Trophoblast cell (in vitro differentiated cells and primary cell): ENCODE results near the gene RPRD1B.

Source experiments
- DNase-seq, 2 donors: peaks; one replicate each; pipeline ENCODE4 v3.0.0-alpha.2; 2016
- H2AFZ ChIP-seq: 2 replicates; pipeline ENCODE4 v1.6.1; 2013; ENCODE audit warnings: low read length, moderate library complexity, mild to moderate bottlenecking; ENCODE audit not compliant: insufficient read depth, poor library complexity
- H2AK5ac ChIP-seq: 2 replicates; pipeline ENCODE4 v1.6.1; 2013; ENCODE audit warnings: mild to moderate bottlenecking, low read length
- H2BK120ac ChIP-seq: 2 replicates; pipeline ENCODE4 v1.6.1; 2013; ENCODE audit warnings: low read length, mild to moderate bottlenecking, moderate library complexity; ENCODE audit not compliant: insufficient read depth, poor library complexity
- H2BK12ac ChIP-seq: 2 replicates; pipeline ENCODE4 v1.6.1; 2013; ENCODE audit warnings: mild to moderate bottlenecking, low read length, moderate library complexity
- H2BK5ac ChIP-seq: 2 replicates; pipeline ENCODE4 v1.6.1; 2013; ENCODE audit warnings: low read length, low read depth, moderate library complexity, mild to moderate bottlenecking; ENCODE audit not compliant: poor library complexity
- H3K14ac ChIP-seq: 2 replicates; pipeline ENCODE4 v1.6.1; 2013; ENCODE audit warnings: mild to moderate bottlenecking, low read length
- H3K18ac ChIP-seq: 2 replicates; pipeline ENCODE4 v1.6.1; 2013; ENCODE audit warnings: mild to moderate bottlenecking, low read length
- H3K23ac ChIP-seq: 2 replicates; pipeline ENCODE4 v1.6.1; 2013; ENCODE audit warnings: low read length
- H3K27ac ChIP-seq: 2 replicates; pipeline ENCODE4 v1.5.1; 2013; ENCODE audit warnings: low read depth, mild to moderate bottlenecking, inconsistent platforms, low read length, moderate library complexity
- H3K27me3 ChIP-seq: 2 replicates; pipeline ENCODE4 v1.6.1; 2013; ENCODE audit warnings: inconsistent platforms, mild to moderate bottlenecking, low read length, moderate library complexity; ENCODE audit not compliant: insufficient read depth
- H3K36me3 ChIP-seq, 2 experiments: 1 replicate in 1 of 2; 2 replicates in 1 of 2; pipeline ENCODE4 v1.6.1; 2013; ENCODE audit warnings: low read length in 2 of 2, mild to moderate bottlenecking in 2 of 2, moderate library complexity in 1 of 2; ENCODE audit not compliant: insufficient read depth in 2 of 2, control insufficient read depth in 1 of 2
- H3K4ac ChIP-seq: 2 replicates; pipeline ENCODE4 v1.6.1; 2013; ENCODE audit warnings: low read depth, mild to moderate bottlenecking, low read length, moderate library complexity
- H3K4me1 ChIP-seq, 2 experiments: 1 replicate in 1 of 2; 2 replicates in 1 of 2; pipeline ENCODE4 v1.6.1; 2013; ENCODE audit warnings: low read length in 2 of 2, mild to moderate bottlenecking in 2 of 2, moderate library complexity in 1 of 2; ENCODE audit not compliant: insufficient read depth in 2 of 2, control insufficient read depth in 1 of 2
- H3K4me2 ChIP-seq: 2 replicates; pipeline ENCODE4 v1.6.1; 2013; ENCODE audit warnings: inconsistent platforms, mild to moderate bottlenecking, low read length, moderate library complexity
- H3K4me3 ChIP-seq: 2 replicates; pipeline ENCODE4 v1.5.1; 2013; ENCODE audit warnings: mild to moderate bottlenecking, low read depth, low read length, inconsistent platforms
- H3K79me1 ChIP-seq: one replicate; pipeline ENCODE4 v1.6.1; 2013; ENCODE audit warnings: low read length
- H3K79me2 ChIP-seq: 2 replicates; pipeline ENCODE4 v1.6.1; 2013; ENCODE audit warnings: low read length, mild to moderate bottlenecking; ENCODE audit not compliant: control insufficient read depth, insufficient read depth, poor library complexity
- H3K9ac ChIP-seq: 2 replicates; pipeline ENCODE4 v1.6.1; 2013; ENCODE audit warnings: mild to moderate bottlenecking, low read length
- H3K9me3 ChIP-seq: 2 replicates; pipeline ENCODE4 v1.6.1; 2013; ENCODE audit warnings: low read depth, mild to moderate bottlenecking, control low read depth, inconsistent platforms, low read length; ENCODE audit not compliant: insufficient read depth
- H4K12ac ChIP-seq: 2 replicates; pipeline ENCODE4 v1.6.1; 2013; ENCODE audit warnings: low read depth, mild to moderate bottlenecking, low read length, moderate library complexity
- H4K8ac ChIP-seq: 2 replicates; pipeline ENCODE4 v1.6.1; 2013; ENCODE audit warnings: low read depth, mild to moderate bottlenecking, low read length, moderate library complexity
- H4K91ac ChIP-seq: one replicate; pipeline ENCODE4 v1.6.1; 2013; ENCODE audit warnings: low read depth, mild to moderate bottlenecking, low read length, moderate library complexity
- WGBS: extraction: QIAGEN DNeasy Blood & Tissue Kit; methylation state at CpG from one replicate; pipeline ENCODE4 v1.1.7; 2013; ENCODE audit warnings: missing lambda C conversion rate; ENCODE audit not compliant: insufficient read length, insufficient coverage; ENCODE audit errors: extremely low coverage; 5-methylcytosine and 5-hydroxymethylcytosine counted together

Gene RPRD1B

DNA sequence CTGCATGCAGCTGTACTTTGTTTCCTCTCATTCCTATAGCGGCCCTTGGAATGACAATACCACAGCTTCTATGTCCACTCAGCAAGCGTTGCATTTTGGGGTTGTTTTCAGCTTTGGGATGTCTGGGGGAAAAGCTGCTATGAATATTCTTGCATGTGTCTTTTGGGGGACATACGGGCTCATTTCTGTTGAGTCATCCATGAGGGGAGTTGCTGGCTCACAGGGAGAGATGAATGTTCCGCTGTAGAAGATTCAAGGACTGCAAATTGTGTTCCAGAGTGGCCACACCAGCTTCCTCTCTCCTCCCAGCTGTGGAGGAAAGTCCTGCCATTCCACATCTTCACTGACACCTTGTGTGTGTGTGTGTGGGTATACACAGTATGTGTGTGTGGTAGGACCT is 88.2 kb downstream of the RPRD1B start:
- Histone ChIP-seq H3K9me3 (no peaks in the 10 kb centered on the region), H3K27ac (peak overlapping the region; percentile 18), H2BK12ac (peak overlapping the region; percentile 60), H2AFZ (no peak overlapping the region), H3K4ac (no peak overlapping the region), H2BK5ac (no peak overlapping the region), H4K12ac (no peak overlapping the region), H3K4me2 (no peak overlapping the region), H2AK5ac (no peak overlapping the region), H3K4me3 (no peak overlapping the region), H3K23ac (no peak overlapping the region), H3K27me3 (no peaks in the 10 kb centered on the region), H4K91ac (peak overlapping the region; percentile 49), H3K9ac (peak overlapping the region; percentile 36), H2BK120ac (peak overlapping the region; percentile 3), H3K36me3 (no peaks in the 10 kb centered on the region), H3K79me2 (peaks cover 5% of the 10 kb centered on the region), H3K4me1 (peaks cover 10 to 19% of the 10 kb centered on the region in 2 experiments), H3K79me1 (peaks cover 49% of the 10 kb centered on the region), H4K8ac (no peak overlapping the region), H3K18ac (no peak overlapping the region), H3K14ac (no peak overlapping the region)
- DNase-seq: no peak
- WGBS: no CpG with 5 or more reads among the region's 4 CpGs

DNA sequence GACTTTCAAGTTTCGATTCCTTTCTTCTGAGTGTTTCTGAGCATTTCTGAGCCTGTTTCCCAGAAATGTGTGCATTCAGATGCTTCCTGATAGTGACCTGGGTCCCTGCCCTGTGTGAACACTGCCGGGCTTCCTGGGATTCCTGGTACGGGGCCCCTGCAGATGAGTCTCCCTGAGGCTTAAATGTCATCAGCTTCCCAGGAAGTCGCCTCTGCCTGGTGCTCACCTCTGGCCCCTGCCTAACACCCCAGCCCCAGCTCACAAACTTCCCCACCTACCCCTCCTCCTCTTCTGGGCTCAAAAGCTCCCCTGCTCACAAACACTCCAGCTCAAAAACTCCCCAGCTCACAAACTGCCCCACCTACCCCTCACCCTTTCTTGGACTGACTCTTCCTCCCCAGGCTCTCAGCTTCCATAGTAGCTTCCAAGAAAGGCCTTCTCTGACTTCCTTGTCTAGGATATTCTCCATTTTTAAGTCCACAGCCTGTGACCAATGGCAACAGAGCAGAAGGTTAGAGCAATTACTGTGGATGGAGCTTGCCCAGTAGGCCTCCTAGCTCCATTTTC is 89.6 kb downstream of the RPRD1B start:
- Histone ChIP-seq H3K9ac (no peak overlapping the region), H2BK120ac (peak overlapping the region; percentile 67), H3K14ac (peak overlapping the region; percentile 80), H3K4me1 (peaks cover 16 to 26% of the 10 kb centered on the region in 2 experiments), H3K36me3 (no peaks in the 10 kb centered on the region), H2AFZ (peak overlapping the region; percentile 1), H3K23ac (no peak overlapping the region), H4K91ac (peak overlapping the region; percentile 64), H3K79me2 (peaks cover 5% of the 10 kb centered on the region), H2AK5ac (no peak overlapping the region), H4K12ac (peak overlapping the region; percentile 5), H2BK12ac (peak overlapping the region; percentile 69), H3K27me3 (no peaks in the 10 kb centered on the region), H3K4me2 (peak overlapping the region; percentile 37), H2BK5ac (peak overlapping the region; percentile 84), H3K9me3 (no peaks in the 10 kb centered on the region), H3K79me1 (peaks cover 51% of the 10 kb centered on the region), H4K8ac (peak overlapping the region; percentile 51), H3K4ac (peak overlapping the region; percentile 29), H3K4me3 (no peak overlapping the region), H3K18ac (peak overlapping the region; percentile 19), H3K27ac (peak overlapping the region; percentile 95)
- DNase-seq: peak; percentile 95 to 98
- no CpG with 5 or more reads among the region's 4 CpGs for WGBS

DNA sequence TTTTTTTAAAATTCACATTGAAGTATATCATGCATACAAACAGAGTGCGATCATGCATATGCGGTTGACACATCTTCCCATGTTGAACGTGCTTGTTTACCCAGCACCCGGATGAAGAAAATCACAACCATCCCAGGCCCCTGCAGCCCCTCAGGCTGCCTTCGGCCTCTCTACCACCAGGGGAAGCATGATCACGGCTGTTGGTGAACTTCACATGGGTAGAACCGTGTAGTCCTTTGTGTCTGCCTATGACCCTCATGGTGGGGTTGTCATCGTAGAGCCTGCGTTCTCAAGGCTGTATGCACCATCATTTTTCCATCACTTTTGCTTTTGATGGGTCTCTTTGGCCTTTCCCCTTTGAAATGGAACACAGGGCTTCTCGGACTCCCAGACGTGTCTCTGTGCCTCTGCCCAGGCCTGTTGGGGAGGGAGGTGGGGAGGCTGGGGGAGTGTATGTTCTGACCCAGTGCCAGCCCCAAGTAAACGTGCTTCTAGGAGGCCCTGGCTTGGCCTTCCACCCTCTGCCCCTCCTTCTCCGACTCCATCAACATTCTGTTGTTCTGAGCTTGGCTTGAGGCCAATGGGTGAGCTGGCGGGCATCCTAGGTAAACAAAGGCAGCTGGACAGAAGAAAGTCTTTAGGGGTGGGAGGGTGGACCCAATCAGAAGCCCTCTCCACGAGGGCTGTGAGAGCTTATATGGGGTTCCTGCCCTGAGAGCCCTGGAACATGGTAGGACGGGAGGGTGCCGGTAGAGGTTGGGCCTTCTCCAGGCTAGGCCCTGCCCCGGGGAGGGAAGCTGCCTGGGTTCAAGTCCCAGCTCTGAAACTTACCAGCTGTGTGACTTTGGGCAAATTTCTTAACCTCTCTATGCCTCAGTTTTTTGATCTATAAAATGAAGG is 91.9 kb downstream of the RPRD1B start:
- Histone ChIP-seq H3K14ac (peak overlapping the region; percentile 17), H3K23ac (no peak overlapping the region), H4K91ac (peak overlapping the region; percentile 36)

DNA sequence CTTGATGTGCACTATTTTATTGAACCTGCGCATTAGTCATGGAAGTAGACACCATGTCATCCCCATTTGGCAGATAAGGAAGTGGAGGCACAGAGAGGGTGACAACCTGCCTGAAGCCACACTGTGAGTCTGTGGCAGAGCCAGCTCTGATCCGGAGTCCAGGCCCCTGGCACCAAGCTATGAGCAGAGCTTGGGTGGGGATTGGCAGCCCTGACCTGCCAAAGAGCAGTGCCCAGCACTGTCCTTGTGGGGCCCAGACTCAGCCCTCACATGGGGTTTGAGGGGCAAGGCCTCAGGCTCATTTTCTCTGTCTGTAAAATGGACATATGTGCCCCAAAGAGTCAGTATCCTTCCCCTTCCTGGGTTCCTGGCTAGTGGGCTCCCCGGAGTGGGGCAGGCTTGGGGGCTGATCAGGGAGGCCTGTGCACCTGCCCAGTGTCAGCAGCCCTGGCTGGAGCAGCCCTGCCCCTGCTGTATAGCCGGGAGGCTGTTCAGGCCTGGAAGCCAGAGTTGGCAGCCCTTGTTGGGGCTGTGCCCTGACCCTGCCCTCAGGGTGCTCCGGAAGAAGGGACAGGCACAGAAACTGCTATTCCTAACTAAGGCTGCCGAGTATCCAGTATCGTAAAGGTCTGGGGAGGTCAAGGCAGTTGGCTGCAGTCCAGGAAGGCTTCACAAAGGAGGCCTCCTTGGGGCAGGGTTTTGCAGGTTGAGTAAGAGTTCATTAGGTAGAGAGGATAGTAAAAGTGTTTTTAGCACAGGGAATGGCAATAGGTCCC is 92.8 kb downstream of the RPRD1B start:
- peak overlapping the region; percentile 19 for H2BK12ac ChIP-seq
- H3K18ac ChIP-seq: no peak overlapping the region
- H3K4me3 ChIP-seq: no peak overlapping the region
- H2AK5ac ChIP-seq: peak overlapping the region; percentile 13
- peak overlapping the region; percentile 12 for H4K8ac ChIP-seq
- H2BK5ac ChIP-seq: peak overlapping the region; percentile 2
- no peak overlapping the region for H3K9ac ChIP-seq
- H3K36me3 ChIP-seq: peaks cover 27 to 28% of the 10 kb centered on the region in 2 experiments
- H3K4me1 ChIP-seq: peaks cover 27 to 31% of the 10 kb centered on the region in 2 experiments
- H3K9me3 ChIP-seq: no peaks in the 10 kb centered on the region
- H3K79me2 ChIP-seq: no peaks in the 10 kb centered on the region
- WGBS: no CpG with 5 or more reads among the region's 7 CpGs
- no peak overlapping the region for H3K23ac ChIP-seq
- no peak overlapping the region for H2AFZ ChIP-seq
- no peak overlapping the region for H4K12ac ChIP-seq
- DNase-seq: no peak
- peaks cover 40% of the 10 kb centered on the region for H3K79me1 ChIP-seq
- H3K27me3 ChIP-seq: no peaks in the 10 kb centered on the region
- H3K4me2 ChIP-seq: no peak overlapping the region
- peak overlapping the region; percentile 10 for H3K14ac ChIP-seq
- peak overlapping the region; percentile 29 for H3K27ac ChIP-seq
- H3K4ac ChIP-seq: no peak overlapping the region
- H4K91ac ChIP-seq: peak overlapping the region; percentile 58
- H2BK120ac ChIP-seq: peak overlapping the region; percentile 8

More for the DNA sequence above, 91.9 kb downstream of the RPRD1B start:
- no peak overlapping the region for H2BK5ac ChIP-seq
- no peaks in the 10 kb centered on the region for H3K27me3 ChIP-seq
- peak overlapping the region; percentile 89 for H2AK5ac ChIP-seq
- H2AFZ ChIP-seq: peak overlapping the region; percentile 55
- H4K12ac ChIP-seq: no peak overlapping the region
- no peak overlapping the region for H3K27ac ChIP-seq
- H3K4me2 ChIP-seq: no peak overlapping the region
- no peak overlapping the region for H3K4ac ChIP-seq
- peak overlapping the region; percentile 88 for H2BK12ac ChIP-seq
- H3K18ac ChIP-seq: no peak overlapping the region
- H4K8ac ChIP-seq: peak overlapping the region; percentile 25
- H2BK120ac ChIP-seq: peak overlapping the region; percentile 25
- H3K79me1 ChIP-seq: peaks cover 39% of the 10 kb centered on the region
- H3K9ac ChIP-seq: no peak overlapping the region
- DNase-seq: no peak
- peaks cover 18 to 19% of the 10 kb centered on the region in 2 experiments for H3K36me3 ChIP-seq
- peaks cover 22 to 25% of the 10 kb centered on the region in 2 experiments for H3K4me1 ChIP-seq
- no peak overlapping the region for H3K4me3 ChIP-seq
- no CpG with 5 or more reads among the region's 18 CpGs for WGBS
- H3K9me3 ChIP-seq: no peaks in the 10 kb centered on the region
- H3K79me2 ChIP-seq: no peaks in the 10 kb centered on the region
